Measurements from ENCODE around the gene AKAP1. TPM values are rescaled to one million over a fixed set of nuclear protein-coding genes. Genes with fewer than 3 reads are reported as not detected.

Gene AKAP1
- 10 to 100 TPM in 5 of 6 donors, 1 to 10 TPM in 1; 9.6 to 20.5 (median 11.7) TPM for polyA plus RNA-seq (ENCODE audit: low read depth in 6 of 6)

DNA sequence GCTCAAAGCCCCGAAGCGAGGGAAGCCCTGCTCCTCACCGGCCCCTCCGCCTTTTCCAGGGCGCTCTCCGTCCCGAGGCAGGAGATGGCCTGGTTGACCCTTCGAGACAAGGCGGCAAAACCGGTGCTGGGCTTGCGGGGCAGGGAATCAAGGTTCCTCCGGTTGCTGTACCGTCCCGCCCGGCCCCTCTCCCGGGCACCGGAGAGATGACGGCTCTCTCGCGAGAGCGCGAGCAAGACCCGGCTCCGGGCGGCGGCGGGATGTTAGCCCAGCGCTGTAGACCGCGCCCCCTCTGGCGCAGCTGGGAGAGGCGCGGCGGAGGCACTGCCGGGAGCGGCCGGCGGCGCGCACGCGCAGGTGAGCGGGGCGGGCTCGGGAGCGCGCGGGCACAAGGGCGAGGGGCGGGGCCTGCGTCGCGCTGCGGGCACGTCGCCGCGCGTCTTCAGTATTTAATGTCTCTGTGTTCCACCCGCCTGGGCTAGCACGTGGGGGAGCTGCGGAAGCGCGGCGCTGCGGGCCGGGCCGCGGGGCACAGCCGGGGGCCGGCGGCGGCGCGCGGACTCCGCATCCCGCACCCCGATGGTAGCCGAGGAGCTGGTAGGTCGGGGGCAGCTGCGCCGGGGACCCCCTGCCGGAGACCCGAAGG is at the start of gene AKAP1:
Gene AKAP1, plus strand, starts transcription at position 445 of the 646 bp plus-strand sequence. CDS start 20,219 bp downstream, outside the sequence.
- Mint-ChIP-seq H3K9me3 (no peaks in the 10 kb centered on the region), H3K36me3 (no peaks in the 10 kb centered on the region), H3K4me3 (peak within 1 kb of the TSS; percentile 90 to 94 (median 92)), H3K4me1 (peaks cover 18 to 33% (median 24%) of the 10 kb centered on the region in 3 donors), H3K27me3 (no peaks in the 10 kb centered on the region), H3K27ac (peak within 1 kb of the TSS; percentile 57 to 96 (median 88))
- ATAC-seq (ENCODE audit: low read depth in 2 of 2) (peak; percentile 82), DNase-seq (peak; percentile 95)

DNA sequence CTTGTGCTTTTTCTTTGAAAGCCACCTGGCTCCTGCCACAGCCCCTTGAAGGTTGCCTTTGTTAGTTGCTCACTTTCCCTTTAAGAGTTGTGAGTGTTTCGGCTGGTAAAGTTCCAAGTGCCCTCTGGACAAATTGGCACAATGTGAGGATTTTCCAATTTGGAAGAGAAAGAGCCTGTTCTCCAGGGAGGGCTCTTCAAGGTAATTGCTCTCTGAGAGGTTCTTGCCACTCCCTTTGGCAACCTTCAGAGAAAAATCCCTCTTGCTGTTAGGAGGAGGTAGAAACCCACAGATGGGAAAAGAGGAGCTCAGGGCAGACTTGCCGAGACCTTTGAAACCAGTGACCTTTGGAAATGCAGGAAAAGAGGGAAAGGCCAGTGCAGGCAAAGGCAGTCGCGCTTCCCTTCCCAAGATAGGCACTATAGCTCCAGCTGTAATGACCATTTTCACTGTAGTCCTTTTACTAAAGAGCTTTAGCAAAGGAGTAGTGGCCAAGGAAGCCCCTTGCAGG is 49.0 kb upstream of the AKAP1 start:
- H3K27ac Mint-ChIP-seq: peak overlapping the region in 1 of 6 donors; percentile 29
- ATAC-seq (ENCODE audit: low read depth in 2 of 2) (no peak), DNase-seq (no peak)
- H3K9me3 Mint-ChIP-seq: no peaks in the 10 kb centered on the region
- no peak overlapping the region for H3K4me3 Mint-ChIP-seq
- no peaks in the 10 kb centered on the region for H3K36me3 Mint-ChIP-seq
- peaks cover 22 to 37% (median 31%) of the 10 kb centered on the region in 3 donors for H3K27me3 Mint-ChIP-seq
- H3K4me1 Mint-ChIP-seq: no peaks in the 10 kb centered on the region

GRCh38 chr17:57037411-57037810 is 47.6 kb upstream of the AKAP1 start:
- peak overlapping the region in 1 of 6 donors; percentile 52 for H3K27ac Mint-ChIP-seq
- ATAC-seq (ENCODE audit: low read depth in 2 of 2): no peak
- no peak overlapping the region for H3K4me3 Mint-ChIP-seq
- H3K9me3 Mint-ChIP-seq: no peaks in the 10 kb centered on the region
- no peaks in the 10 kb centered on the region for H3K4me1 Mint-ChIP-seq
- no peaks in the 10 kb centered on the region for H3K36me3 Mint-ChIP-seq
- no peak for DNase-seq
- H3K27me3 Mint-ChIP-seq: peaks cover 22 to 47% (median 37%) of the 10 kb centered on the region in 3 donors

GRCh38 chr17:57038486-57038885 is 46.6 kb upstream of the AKAP1 start:
- Mint-ChIP-seq H3K9me3 (peaks cover 0 to 6% (median 0%) of the 10 kb centered on the region in 7 donors), H3K36me3 (no peaks in the 10 kb centered on the region), H3K27me3 (peaks cover 33 to 55% (median 47%) of the 10 kb centered on the region in 3 donors), H3K27ac (no peak overlapping the region), H3K4me3 (no peak overlapping the region), H3K4me1 (no peaks in the 10 kb centered on the region)
- ATAC-seq (ENCODE audit: low read depth in 2 of 2) (no peak), DNase-seq (no peak)

DNA sequence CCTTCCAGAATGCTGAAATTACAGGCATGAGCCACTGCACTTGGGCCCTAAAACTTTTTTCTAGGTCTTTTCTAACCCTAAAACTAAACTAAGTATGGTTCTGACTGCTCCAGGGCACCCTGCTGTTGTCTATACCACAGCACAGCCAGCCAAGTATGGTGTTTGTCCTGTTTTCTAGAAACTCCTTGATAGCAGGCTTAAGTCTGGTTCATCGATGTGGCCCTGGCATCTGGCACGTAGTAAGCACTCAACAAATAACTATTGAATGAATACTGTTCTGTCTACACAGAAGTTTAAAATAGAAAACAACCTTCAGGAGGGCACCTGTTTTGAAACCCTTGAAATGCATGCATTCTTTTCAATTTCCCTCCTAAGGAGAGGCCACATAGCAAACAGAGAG is 44.5 kb upstream of the AKAP1 start:
- peak overlapping the region in 1 of 6 donors; percentile 15 for H3K27ac Mint-ChIP-seq
- peaks cover 2 to 6% (median 4%) of the 10 kb centered on the region in 3 donors for H3K4me1 Mint-ChIP-seq
- peaks cover 0 to 6% (median 0%) of the 10 kb centered on the region in 7 donors for H3K9me3 Mint-ChIP-seq
- H3K4me3 Mint-ChIP-seq: no peak overlapping the region
- H3K27me3 Mint-ChIP-seq: peaks cover 45 to 56% (median 53%) of the 10 kb centered on the region in 3 donors
- ATAC-seq (ENCODE audit: low read depth in 2 of 2): no peak
- no peak for DNase-seq
- no peaks in the 10 kb centered on the region for H3K36me3 Mint-ChIP-seq

GRCh38 chr17:57043276-57043675 is 41.8 kb upstream of the AKAP1 start:
- peak overlapping the region in 1 of 6 donors; percentile 49 for H3K27ac Mint-ChIP-seq
- peak overlapping the region in 1 of 8 donors; percentile 21 for H3K4me3 Mint-ChIP-seq
- no peak for DNase-seq
- ATAC-seq (ENCODE audit: low read depth in 2 of 2): no peak
- H3K27me3 Mint-ChIP-seq: peaks cover 49 to 59% (median 53%) of the 10 kb centered on the region in 3 donors
- H3K36me3 Mint-ChIP-seq: no peaks in the 10 kb centered on the region
- peaks cover 20 to 29% (median 22%) of the 10 kb centered on the region in 3 donors for H3K4me1 Mint-ChIP-seq
- H3K9me3 Mint-ChIP-seq: peaks cover 0 to 6% (median 0%) of the 10 kb centered on the region in 7 donors

- H3K4me1 Mint-ChIP-seq: peaks cover 20 to 29% (median 22%) of the 10 kb centered on the region in 3 donors
- peaks cover 0 to 6% (median 0%) of the 10 kb centered on the region in 7 donors for H3K9me3 Mint-ChIP-seq
- peaks cover 43 to 51% (median 43%) of the 10 kb centered on the region in 3 donors for H3K27me3 Mint-ChIP-seq
- peak overlapping the region; percentile 81 to 92 (median 90) for H3K4me3 Mint-ChIP-seq
- DNase-seq (no peak), ATAC-seq (ENCODE audit: low read depth in 2 of 2) (no peak)
- peak overlapping the region in 3 of 6 donors; percentile 29 to 81 (median 49) for H3K27ac Mint-ChIP-seq
- H3K36me3 Mint-ChIP-seq: no peaks in the 10 kb centered on the region
These were observed 39.8 kb upstream of the AKAP1 start for GRCh38 chr17:57044976-57045867.

- H3K27me3 Mint-ChIP-seq: peaks cover 46 to 51% (median 48%) of the 10 kb centered on the region in 3 donors
- peaks cover 0 to 6% (median 0%) of the 10 kb centered on the region in 7 donors for H3K9me3 Mint-ChIP-seq
- H3K4me1 Mint-ChIP-seq: peaks cover 20 to 29% (median 22%) of the 10 kb centered on the region in 3 donors
- H3K27ac Mint-ChIP-seq: peak overlapping the region in 4 of 6 donors; percentile 74 to 88 (median 78)
- peak; percentile 80 to 81 for ATAC-seq (ENCODE audit: low read depth in 2 of 2)
- DNase-seq: peak; percentile 41
- H3K4me3 Mint-ChIP-seq: peak overlapping the region; percentile 81 to 92 (median 90)
- no peaks in the 10 kb centered on the region for H3K36me3 Mint-ChIP-seq
These were observed 39.0 kb upstream of the AKAP1 start for GRCh38 chr17:57045868-57046704.

- H3K4me1 Mint-ChIP-seq: peaks cover 20 to 29% (median 22%) of the 10 kb centered on the region in 3 donors
- no peaks in the 10 kb centered on the region for H3K36me3 Mint-ChIP-seq
- peaks cover 44 to 53% (median 52%) of the 10 kb centered on the region in 3 donors for H3K27me3 Mint-ChIP-seq
- H3K4me3 Mint-ChIP-seq: peak overlapping the region; percentile 81 to 92 (median 90)
- ATAC-seq (ENCODE audit: low read depth in 2 of 2): peak; percentile 16 to 17
- DNase-seq: no peak
- peaks cover 0 to 6% (median 0%) of the 10 kb centered on the region in 7 donors for H3K9me3 Mint-ChIP-seq
- peak overlapping the region in 4 of 6 donors; percentile 72 to 81 (median 78) for H3K27ac Mint-ChIP-seq
These were observed 38.3 kb upstream of the AKAP1 start for GRCh38 chr17:57046749-57047148.

DNA sequence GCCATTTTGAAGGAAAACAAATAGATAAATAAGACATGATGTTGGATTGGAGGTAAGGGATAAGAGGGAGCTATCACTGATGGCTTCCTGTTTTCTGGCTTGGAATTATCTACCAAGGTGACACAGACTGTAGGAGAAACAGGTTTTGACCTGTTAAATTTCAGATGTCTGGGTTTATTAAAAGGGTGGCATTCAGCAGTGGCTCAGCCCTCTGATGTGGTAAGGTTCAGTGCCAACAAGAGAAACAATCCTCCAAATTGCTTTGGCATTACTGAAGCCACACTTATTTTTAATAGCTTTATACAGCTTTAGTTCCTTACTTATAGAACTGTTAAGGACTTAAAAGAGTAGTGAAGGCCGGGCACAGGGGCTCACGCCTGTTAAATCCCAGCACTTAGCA is 37.0 kb upstream of the AKAP1 start:
- peaks cover 20 to 29% (median 22%) of the 10 kb centered on the region in 3 donors for H3K4me1 Mint-ChIP-seq
- H3K27ac Mint-ChIP-seq: peak overlapping the region in 1 of 6 donors; percentile 4
- DNase-seq (no peak), ATAC-seq (ENCODE audit: low read depth in 2 of 2) (no peak)
- H3K36me3 Mint-ChIP-seq: no peaks in the 10 kb centered on the region
- peaks cover 37 to 46% (median 42%) of the 10 kb centered on the region in 3 donors for H3K27me3 Mint-ChIP-seq
- H3K9me3 Mint-ChIP-seq: peaks cover 0 to 1% (median 0%) of the 10 kb centered on the region in 7 donors
- peak overlapping the region in 2 of 8 donors; percentile 0 to 2 for H3K4me3 Mint-ChIP-seq

DNA sequence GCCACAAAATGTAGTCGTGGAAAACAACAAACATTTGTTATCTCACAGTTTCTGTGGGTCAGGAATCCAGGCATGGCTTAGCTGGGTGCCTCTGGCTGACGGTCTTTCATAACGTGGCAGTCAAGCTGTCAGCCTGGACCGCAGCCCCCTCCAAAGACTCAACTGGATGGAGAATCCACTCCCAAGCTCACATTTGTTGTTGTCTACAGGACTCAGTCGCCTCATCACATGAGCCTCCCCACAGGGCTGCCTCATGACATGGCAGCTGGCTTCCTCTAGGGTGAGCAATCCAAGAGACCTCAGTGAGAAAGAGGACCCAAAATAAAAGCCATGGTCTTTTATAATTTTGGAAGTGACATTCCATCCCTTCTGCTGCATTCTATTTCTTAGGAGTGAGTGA is 34.7 kb upstream of the AKAP1 start:
- H3K4me3 Mint-ChIP-seq: no peak overlapping the region
- DNase-seq (no peak), ATAC-seq (ENCODE audit: low read depth in 2 of 2) (no peak)
- H3K27ac Mint-ChIP-seq: no peak overlapping the region
- peaks cover 26 to 37% (median 30%) of the 10 kb centered on the region in 3 donors for H3K27me3 Mint-ChIP-seq
- H3K36me3 Mint-ChIP-seq: no peaks in the 10 kb centered on the region
- H3K9me3 Mint-ChIP-seq: no peaks in the 10 kb centered on the region
- peaks cover 20 to 37% (median 21%) of the 10 kb centered on the region in 3 donors for H3K4me1 Mint-ChIP-seq

GRCh38 chr17:57051886-57052361 is 33.1 kb upstream of the AKAP1 start:
- ATAC-seq (ENCODE audit: low read depth in 2 of 2): no peak
- H3K27me3 Mint-ChIP-seq: peaks cover 14 to 27% (median 17%) of the 10 kb centered on the region in 3 donors
- H3K36me3 Mint-ChIP-seq: no peaks in the 10 kb centered on the region
- DNase-seq: no peak
- H3K27ac Mint-ChIP-seq: no peak overlapping the region
- H3K4me1 Mint-ChIP-seq: peaks cover 10 to 21% (median 12%) of the 10 kb centered on the region in 3 donors
- H3K9me3 Mint-ChIP-seq: no peaks in the 10 kb centered on the region
- H3K4me3 Mint-ChIP-seq: no peak overlapping the region

All from naive B cell (primary cell).